HCT116 (cell line): ENCODE measurements around the gene ANO10. TPM values are rescaled to one million over a fixed set of nuclear protein-coding genes. Genes with fewer than 3 reads are reported as not detected.

ENCODE experiments used
- ATAC-seq: fragments of 200-7000 bp; cut with Tn5 transposase; 2 replicates; pipeline ENCODE4 v1.9.1; 2020; ENCODE audit warnings: mild to moderate bottlenecking, moderate library complexity
- BruUV-seq: library from RNA; stranded (reverse); fragments of 400-500 nt; replicated peaks from 2 replicates; lab custom pipeline; 2021; lab: Mats Ljungman, UMichigan
- CTCF ChIA-PET: fragments of 300-600 bp; sonication (Branson Sonifier 250); formaldehyde crosslinking; loops from one replicate; lab custom pipeline; 2021; ENCODE audit warnings: antibody characterized with exemption; lab: Charles Lee
- POLR2A ChIA-PET: fragments of 300-600, 350-600 bp; sonication (Branson Sonifier 250); formaldehyde crosslinking; loops from one replicate; lab custom pipeline; 2021; ENCODE audit warnings: antibody characterized with exemption; lab: Charles Lee
- RAD21 ChIA-PET, 2 experiments: fragments of 300-600 bp; sonication (Branson Sonifier 250); formaldehyde crosslinking; loops; one replicate each; lab custom pipeline; 2023; ENCODE audit warnings: low total read pairs in 2 of 2; ENCODE audit not compliant: uncharacterized antibody in 2 of 2, unreplicated experiment in 2 of 2, low non-redundant PET in 1 of 2; lab: Charles Lee
- DNase-seq: peaks from one replicate; pipeline ENCODE4 v3.0.0-alpha.2; 2010; ENCODE audit warnings: low read depth, low spot score
- H2AFZ ChIP-seq: fragments of 200-600 bp; shearing (Covaris generic), sonication (generic); 2 replicates; pipeline ENCODE4 v1.6.1; 2017; ENCODE audit warnings: low read depth, mixed run types, mixed read lengths, antibody characterized with exemption, low read length; ENCODE audit not compliant: poor library complexity, severe bottlenecking
- H3K27ac ChIP-seq: 2 replicates; pipeline ENCODE4 v1.5.1; 2012; ENCODE audit warnings: low read depth, low read length
- H3K27me3 ChIP-seq: fragments of 200-600 bp; sonication (generic); 2 replicates; pipeline ENCODE4 v1.6.1; 2016; ENCODE audit warnings: mixed run types, low read length, mixed read lengths; ENCODE audit not compliant: insufficient read depth
- H3K36me3 ChIP-seq, 2 experiments: fragments of 200-500 bp in 1 of 2; fragments of 200-600 bp in 1 of 2; sonication (Bioruptor generic) in 1 of 2; sonication (generic) in 1 of 2; 2 replicates each; pipeline versions ENCODE4 v1.5.1 to v1.6.1; 2014 to 2016; ENCODE audit warnings: low read length in 2 of 2, inconsistent platforms in 1 of 2, mixed read lengths in 1 of 2, mixed run types in 1 of 2; ENCODE audit not compliant: insufficient read depth in 2 of 2, control insufficient read depth in 1 of 2
- H3K4me1 ChIP-seq, 2 experiments: fragments of 200-600 bp in 1 of 2; sonication (generic) in 1 of 2; 2 replicates each; pipeline versions ENCODE4 v1.5.1 to v1.6.1; 2012 to 2017; ENCODE audit warnings: low read length in 2 of 2, inconsistent platforms in 1 of 2, mild to moderate bottlenecking in 1 of 2, mixed read lengths in 1 of 2, mixed run types in 1 of 2, moderate library complexity in 1 of 2; ENCODE audit not compliant: insufficient read depth in 2 of 2, control insufficient read depth in 1 of 2
- H3K4me2 ChIP-seq: fragments of 200-600 bp; sonication (generic); 2 replicates; pipeline ENCODE4 v1.6.1; 2017; ENCODE audit warnings: mixed run types, low read length, mixed read lengths
- H3K4me3 ChIP-seq, 2 experiments: fragments of 200-600 bp in 1 of 2; sonication (generic) in 1 of 2; replicated peaks in 1 of 2; 2 replicates each; pipeline ENCODE4 v1.5.1; 2011 to 2016; ENCODE audit warnings: low read length in 2 of 2, control low read depth in 1 of 2, low read depth in 1 of 2, mild to moderate bottlenecking in 1 of 2, mixed read lengths in 1 of 2, mixed run types in 1 of 2
- H3K79me2 ChIP-seq: fragments of 200-600 bp; sonication (generic); 2 replicates; pipeline ENCODE4 v1.6.1; 2017; ENCODE audit warnings: mild to moderate bottlenecking, mixed run types, low read length, moderate library complexity, mixed read lengths; ENCODE audit not compliant: insufficient read depth
- H3K9ac ChIP-seq: fragments of 200-600 bp; sonication (generic); 2 replicates; pipeline ENCODE4 v1.6.1; 2016; ENCODE audit warnings: low read length, mixed read lengths
- H3K9me2 ChIP-seq: fragments of 200-600 bp; sonication (generic), shearing (Covaris generic); 2 replicates; pipeline ENCODE4 v1.6.1; 2017; ENCODE audit warnings: mixed run types, mild to moderate bottlenecking, moderate library complexity; ENCODE audit not compliant: insufficient read depth
- H3K9me3 ChIP-seq, 2 experiments: fragments of 200-500 bp in 1 of 2; fragments of 200-600 bp in 1 of 2; sonication (Bioruptor generic) in 1 of 2; sonication (generic) in 1 of 2; 2 replicates each; pipeline ENCODE4 v1.6.1; 2014 to 2017; ENCODE audit warnings: low read length in 2 of 2, mixed read lengths in 2 of 2, inconsistent platforms in 1 of 2, low read depth in 1 of 2, mild to moderate bottlenecking in 1 of 2, mixed run types in 1 of 2, moderate library complexity in 1 of 2; ENCODE audit not compliant: control insufficient read depth in 1 of 2, insufficient read depth in 1 of 2
- H4K20me1 ChIP-seq: fragments of 200-600 bp; sonication (generic), shearing (Covaris generic); 2 replicates; pipeline ENCODE4 v1.6.1; 2017; ENCODE audit warnings: mixed run types, mild to moderate bottlenecking, moderate library complexity; ENCODE audit not compliant: insufficient read depth
- CEBPB ChIP-seq: IDR thresholded peaks from 2 replicates; pipeline ENCODE4 v1.6.1; 2012; ENCODE audit warnings: low read depth
- FOSL1 ChIP-seq: IDR thresholded peaks from 2 replicates; pipeline ENCODE4 v1.6.1; 2012; ENCODE audit warnings: low read depth
- JUND ChIP-seq: IDR thresholded peaks from 2 replicates; pipeline ENCODE4 v1.6.1; 2012
- MAX ChIP-seq: IDR thresholded peaks from 2 replicates; pipeline ENCODE4 v1.6.1; 2012
- SRF ChIP-seq: IDR thresholded peaks from 2 replicates; pipeline ENCODE4 v1.6.1; 2012; ENCODE audit warnings: low read depth
- TCF7L2 ChIP-seq: IDR thresholded peaks from 2 replicates; pipeline ENCODE4 v1.7.0; 2011; ENCODE audit warnings: borderline replicate concordance, inconsistent platforms; ENCODE audit not compliant: insufficient read depth, insufficient read length; ENCODE audit errors: extremely low read depth
- ZFX ChIP-seq: fragments of 450-650 bp; IDR thresholded peaks from 2 replicates; pipeline ENCODE4 v1.6.1; 2017
- intact Hi-C: fragments of 100-400 bp; cut with micrococcal nuclease; formaldehyde crosslinking; loops from 2 replicates; pipeline ENCODE4 v1.10.0; 2022
- total RNA-seq: library from RNA; stranded (reverse); gene quantifications from one replicate; pipeline ENCODE4 v1.2.1, GENCODE V29; 2021; ENCODE audit not compliant: unreplicated experiment

ANO10 gene
- total RNA-seq, 1 experiment from 2014 or later = 13.3 TPM

- CTCF ChIA-PET = no interaction called here
- intact Hi-C loops = no loop called here
- RAD21 ChIA-PET = no interaction called here
Observed at GRCh38 chr3:43533009-43533408, 88.8 kb downstream of the ANO10 start.

GRCh38 chr3:43531835-43532234, 90.0 kb downstream of the ANO10 start:
- intact Hi-C loops = no loop called here
- ATAC-seq = no peak
- BruUV-seq = no TSS peak
- DNase-seq = no peak
- Histone ChIP-seq H3K9me2 (no peaks in the 10 kb centered on the region), H3K36me3 (no peaks in the 10 kb centered on the region), H3K79me2 (no peaks in the 10 kb centered on the region), H3K4me2 (no peak overlapping the region), H4K20me1 (no peaks in the 10 kb centered on the region), H3K27me3 (no peaks in the 10 kb centered on the region), H2AFZ (no peak overlapping the region), H3K9me3 (no peaks in the 10 kb centered on the region), H3K4me1 (no peaks in the 10 kb centered on the region), H3K4me3 (no peak overlapping the region), H3K9ac (no peak overlapping the region)
- CTCF ChIA-PET = no interaction called here
- RAD21 ChIA-PET = no interaction called here
- POLR2A ChIA-PET = no interaction called here
- TF ChIP-seq MAX (no peak), TCF7L2 (no peak), FOSL1 (no peak), CEBPB (no peak), JUND (no peak)
- TF ChIP-seq, all 23 proteins: peak for 0
- no peak overlapping the region for H3K27ac ChIP-seq

More at GRCh38 chr3:43533009-43533408, 88.8 kb downstream of the ANO10 start:
- H3K9me3 ChIP-seq = no peaks in the 10 kb centered on the region
- H3K27ac ChIP-seq = no peak overlapping the region
- no peaks in the 10 kb centered on the region for H3K27me3 ChIP-seq
- no peak for DNase-seq
- TF ChIP-seq SRF (no peak), ZFX (no peak), FOSL1 (no peak), MAX (no peak)
- TF ChIP-seq, all 23 proteins: peak for 0
- Histone ChIP-seq H2AFZ (no peak overlapping the region), H3K79me2 (no peaks in the 10 kb centered on the region), H3K36me3 (no peaks in the 10 kb centered on the region), H3K9ac (no peak overlapping the region), H3K9me2 (no peaks in the 10 kb centered on the region), H3K4me3 (no peak overlapping the region), H3K4me1 (no peaks in the 10 kb centered on the region), H3K4me2 (no peak overlapping the region), H4K20me1 (no peaks in the 10 kb centered on the region)
- POLR2A ChIA-PET = no interaction called here
- ATAC-seq = no peak
- BruUV-seq = no TSS peak
